GM23338 (cell line): ENCODE data around the gene CEBPE. TPM values are rescaled to one million over a fixed set of nuclear protein-coding genes. Genes with fewer than 3 reads are reported as not detected.

Source experiments
- ATAC-seq: fragments of 200-7000 bp; cut with Tn5 transposase; 3 replicates; pipeline ENCODE4 v1.9.1; 2020
- DNase-seq: peaks from one replicate; pipeline ENCODE4 v3.0.0-alpha.2; 2015; ENCODE audit warnings: low spot score
- H2AFZ ChIP-seq: fragments of 200-600 bp; sonication (generic); 2 replicates; pipeline ENCODE4 v1.8.0; 2016; ENCODE audit warnings: antibody characterized with exemption, mild to moderate bottlenecking, moderate library complexity
- H3F3A ChIP-seq: fragments of 200-600 bp; sonication (generic); replicated peaks from 2 replicates; pipeline ENCODE4 v1.8.0; 2017; ENCODE audit warnings: antibody characterized with exemption, mixed run types, low read depth
- H3K27ac ChIP-seq: fragments of 200-600 bp; sonication (generic); 2 replicates; pipeline ENCODE4 v1.6.1; 2016; ENCODE audit warnings: low read depth
- H3K27me3 ChIP-seq: fragments of 200-600 bp; sonication (generic); 2 replicates; pipeline ENCODE4 v1.8.0; 2016; ENCODE audit warnings: mild to moderate bottlenecking, mixed run types, moderate library complexity; ENCODE audit not compliant: insufficient read depth
- H3K36me3 ChIP-seq: fragments of 200-600 bp; sonication (generic); 2 replicates; pipeline ENCODE4 v1.8.0; 2016; ENCODE audit warnings: mild to moderate bottlenecking; ENCODE audit not compliant: insufficient read depth
- H3K4me1 ChIP-seq: fragments of 200-600 bp; sonication (generic); 2 replicates; pipeline ENCODE4 v1.8.0; 2016; ENCODE audit warnings: mild to moderate bottlenecking, moderate library complexity; ENCODE audit not compliant: insufficient read depth
- H3K4me2 ChIP-seq: fragments of 200-600 bp; sonication (generic); 2 replicates; pipeline ENCODE4 v1.7.1; 2017; ENCODE audit warnings: mixed run types
- H3K4me3 ChIP-seq: fragments of 200-600 bp; sonication (generic); 2 replicates; pipeline ENCODE4 v1.6.1; 2016; ENCODE audit warnings: mixed run types
- H3K79me2 ChIP-seq: fragments of 200-600 bp; sonication (generic); replicated peaks from 2 replicates; pipeline ENCODE4 v1.8.0; 2017; ENCODE audit warnings: mild to moderate bottlenecking; ENCODE audit not compliant: insufficient read depth
- H3K9me2 ChIP-seq: fragments of 200-600 bp; sonication (generic); 2 replicates; pipeline ENCODE4 v1.8.0; 2017; ENCODE audit not compliant: insufficient read depth
- H4K20me1 ChIP-seq: fragments of 200-600 bp; sonication (generic); replicated peaks from 2 replicates; pipeline ENCODE4 v1.8.0; 2017; ENCODE audit warnings: mild to moderate bottlenecking; ENCODE audit not compliant: insufficient read depth
- H3K27ac Mint-ChIP-seq: 2 replicates; pipeline ENCODE4 v1.8.0; 2020; ENCODE audit warnings: inconsistent platforms, mild to moderate bottlenecking, moderate library complexity, mixed read lengths
- H3K27me3 Mint-ChIP-seq: 3 replicates; pipeline ENCODE4 v1.8.0; 2022; ENCODE audit warnings: low read depth, mild to moderate bottlenecking, moderate library complexity, mixed read lengths, inconsistent platforms; ENCODE audit not compliant: insufficient read depth, poor library complexity
- H3K36me3 Mint-ChIP-seq: 3 replicates; pipeline ENCODE4 v1.8.0; 2021; ENCODE audit warnings: low read depth, mild to moderate bottlenecking, inconsistent platforms, moderate library complexity, mixed read lengths
- H3K4me1 Mint-ChIP-seq: 3 replicates; pipeline ENCODE4 v1.8.0; 2020; ENCODE audit warnings: mild to moderate bottlenecking, inconsistent platforms, mixed read lengths
- H3K4me3 Mint-ChIP-seq: 3 replicates; pipeline ENCODE4 v1.8.0; 2021; ENCODE audit warnings: moderate library complexity, mild to moderate bottlenecking, inconsistent platforms, mixed read lengths
- H3K9me3 Mint-ChIP-seq: 3 replicates; pipeline ENCODE4 v1.8.0; 2020; ENCODE audit warnings: moderate library complexity, mild to moderate bottlenecking, inconsistent platforms, mixed read lengths
- CREB1 ChIP-seq: fragments of 250-450 bp; sonication (Bioruptor Pico); IDR thresholded peaks from 2 replicates; pipeline ENCODE4 v1.5.0; 2020; ENCODE audit warnings: low read depth, mild to moderate bottlenecking, moderate library complexity
- EZH2 ChIP-seq: fragments of 200-600 bp; sonication (generic); IDR thresholded peaks from one replicate; pipeline ENCODE4 v1.8.0; 2017; ENCODE audit warnings: antibody characterized with exemption, mild to moderate bottlenecking, low read depth; ENCODE audit not compliant: unreplicated experiment
- EZH2phosphoT487 ChIP-seq: fragments of 200-600 bp; sonication (generic); IDR thresholded peaks from one replicate; pipeline ENCODE4 v1.8.1; 2018; ENCODE audit warnings: antibody characterized with exemption; ENCODE audit not compliant: unreplicated experiment
- JUNB ChIP-seq: IDR thresholded peaks from one replicate; pipeline ENCODE4 v1.6.1; 2016; ENCODE audit warnings: antibody characterized with exemption; ENCODE audit not compliant: unreplicated experiment
- NANOG ChIP-seq: IDR thresholded peaks from 2 replicates; pipeline ENCODE4 v1.6.1; 2016; ENCODE audit warnings: antibody characterized with exemption, borderline replicate concordance
- POLR2AphosphoS5 ChIP-seq: IDR thresholded peaks from 2 replicates; pipeline ENCODE4 v1.6.1; 2016; ENCODE audit warnings: antibody characterized with exemption, low read depth
- REST ChIP-seq: IDR thresholded peaks from one replicate; pipeline ENCODE4 v1.6.1; 2018; ENCODE audit warnings: antibody characterized with exemption; ENCODE audit not compliant: unreplicated experiment
- STAT1 ChIP-seq: IDR thresholded peaks from one replicate; pipeline ENCODE4 v1.6.1; 2016; ENCODE audit warnings: antibody characterized with exemption; ENCODE audit not compliant: unreplicated experiment
- ZNF114 ChIP-seq: fragments of 250-450 bp; sonication (Bioruptor Pico); IDR thresholded peaks from 2 replicates; pipeline ENCODE4 v1.5.0; 2020; ENCODE audit warnings: mild to moderate bottlenecking, moderate library complexity
- ZNF331 ChIP-seq: fragments of 250-450 bp; sonication (Bioruptor Pico); IDR thresholded peaks from 2 replicates; pipeline ENCODE4 v1.5.0; 2020; ENCODE audit warnings: low read depth, mild to moderate bottlenecking, moderate library complexity
- ZNF462 ChIP-seq: fragments of 250-450 bp; sonication (Bioruptor Pico); IDR thresholded peaks from 2 replicates; pipeline ENCODE4 v1.5.0; 2020; ENCODE audit warnings: mild to moderate bottlenecking, moderate library complexity
- polyA plus RNA-seq: library from polyadenylated mRNA; unstranded; fragments of >200 nt; fragmentation: Nextera tagmentation; extraction: Ambion mirVana; gene quantifications from 2 replicates; pipeline ENCODE4 v1.2.1, GENCODE V29; 2016
- total RNA-seq: library from RNA; depleted of rRNA; stranded (reverse); fragments of >200 nt; shearing (Covaris generic); gene quantifications from 2 replicates; pipeline ENCODE4 v1.2.3, GENCODE V29; 2014
- TF ChIP-seq, protein P1 (sequence below), 2 experiments: fragments of 200-600 bp in 1 of 2; sonication (generic) in 1 of 2; conservative IDR thresholded peaks; 2 replicates each; pipeline versions ENCODE4 v1.5.1 to v1.6.1; 2016 to 2017; ENCODE audit warnings: antibody characterized with exemption in 2 of 2, low read depth in 2 of 2, mild to moderate bottlenecking in 2 of 2, moderate library complexity in 1 of 2
- TF ChIP-seq, protein P2 (sequence below): IDR thresholded peaks from 2 replicates; pipeline ENCODE4 v1.6.1; 2016; ENCODE audit warnings: antibody characterized with exemption

Gene CEBPE
- total and polyA plus RNA-seq, 2 experiments from 2014 or later, result not detected

GRCh38 chr14:23103581-23103980 lies 15.5 kb downstream of the CEBPE start:
- Histone ChIP-seq H3K36me3 (no peaks in the 10 kb centered on the region; the same call in 1 of the 2 replicates), H3K9me2 (0 out of 2 replicates have a peak, but pooled peaks cover 4% of the 10 kb centered on the region), H3K4me3 (no peak overlapping the region), H3K4me2 (no peak overlapping the region), H3K27ac (no peak overlapping the region), H3F3A (no peaks in the 10 kb centered on the region), H3K27me3 (no peaks in the 10 kb centered on the region), H3K4me1 (peaks cover 12% of the 10 kb centered on the region), H3K79me2 (peaks cover 4% of the 10 kb centered on the region), H4K20me1 (peaks cover 6% of the 10 kb centered on the region; the same call in 1 of the 2 replicates), H2AFZ (no peak overlapping the region)
- DNase-seq (no peak), ATAC-seq (no peak)
- Mint-ChIP-seq H3K27ac (no peak overlapping the region), H3K4me1 (peaks cover 32% of the 10 kb centered on the region), H3K27me3 (peaks cover 17% of the 10 kb centered on the region), H3K4me3 (no peak overlapping the region; the same call in 2 of the 3 replicates), H3K9me3 (peaks cover 5% of the 10 kb centered on the region; the same call in 2 of the 3 replicates), H3K36me3 (peaks cover 7% of the 10 kb centered on the region; the same call in 2 of the 3 replicates)
- no peak for TF ChIP-seq STAT1
- no peak for TF ChIP-seq EZH2phosphoT487
- no peak for TF ChIP-seq REST
- no peak for TF ChIP-seq POLR2AphosphoS5
- no peak for TF ChIP-seq JUNB
- TF ChIP-seq, protein P1, sequence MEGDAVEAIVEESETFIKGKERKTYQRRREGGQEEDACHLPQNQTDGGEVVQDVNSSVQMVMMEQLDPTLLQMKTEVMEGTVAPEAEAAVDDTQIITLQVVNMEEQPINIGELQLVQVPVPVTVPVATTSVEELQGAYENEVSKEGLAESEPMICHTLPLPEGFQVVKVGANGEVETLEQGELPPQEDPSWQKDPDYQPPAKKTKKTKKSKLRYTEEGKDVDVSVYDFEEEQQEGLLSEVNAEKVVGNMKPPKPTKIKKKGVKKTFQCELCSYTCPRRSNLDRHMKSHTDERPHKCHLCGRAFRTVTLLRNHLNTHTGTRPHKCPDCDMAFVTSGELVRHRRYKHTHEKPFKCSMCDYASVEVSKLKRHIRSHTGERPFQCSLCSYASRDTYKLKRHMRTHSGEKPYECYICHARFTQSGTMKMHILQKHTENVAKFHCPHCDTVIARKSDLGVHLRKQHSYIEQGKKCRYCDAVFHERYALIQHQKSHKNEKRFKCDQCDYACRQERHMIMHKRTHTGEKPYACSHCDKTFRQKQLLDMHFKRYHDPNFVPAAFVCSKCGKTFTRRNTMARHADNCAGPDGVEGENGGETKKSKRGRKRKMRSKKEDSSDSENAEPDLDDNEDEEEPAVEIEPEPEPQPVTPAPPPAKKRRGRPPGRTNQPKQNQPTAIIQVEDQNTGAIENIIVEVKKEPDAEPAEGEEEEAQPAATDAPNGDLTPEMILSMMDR (conservative IDR thresholded peaks at IDR 0.05; ENCODE audit: low read depth in 2 of 2), result no peak
- no peak for TF ChIP-seq ZNF331 (CRISPR knock-in tag)
- TF ChIP-seq EZH2, result no peak
- TF ChIP-seq ZNF462 (CRISPR knock-in tag), result no peak
- TF ChIP-seq, protein P2, sequence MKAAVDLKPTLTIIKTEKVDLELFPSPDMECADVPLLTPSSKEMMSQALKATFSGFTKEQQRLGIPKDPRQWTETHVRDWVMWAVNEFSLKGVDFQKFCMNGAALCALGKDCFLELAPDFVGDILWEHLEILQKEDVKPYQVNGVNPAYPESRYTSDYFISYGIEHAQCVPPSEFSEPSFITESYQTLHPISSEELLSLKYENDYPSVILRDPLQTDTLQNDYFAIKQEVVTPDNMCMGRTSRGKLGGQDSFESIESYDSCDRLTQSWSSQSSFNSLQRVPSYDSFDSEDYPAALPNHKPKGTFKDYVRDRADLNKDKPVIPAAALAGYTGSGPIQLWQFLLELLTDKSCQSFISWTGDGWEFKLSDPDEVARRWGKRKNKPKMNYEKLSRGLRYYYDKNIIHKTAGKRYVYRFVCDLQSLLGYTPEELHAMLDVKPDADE, result no peak
- TF ChIP-seq ZNF114, result no peak
- no peak for TF ChIP-seq CREB1 (CRISPR knock-in tag)
- TF ChIP-seq NANOG, result no peak
